ENCODE data around the gene PNPO.

The PNPO gene

DNA sequence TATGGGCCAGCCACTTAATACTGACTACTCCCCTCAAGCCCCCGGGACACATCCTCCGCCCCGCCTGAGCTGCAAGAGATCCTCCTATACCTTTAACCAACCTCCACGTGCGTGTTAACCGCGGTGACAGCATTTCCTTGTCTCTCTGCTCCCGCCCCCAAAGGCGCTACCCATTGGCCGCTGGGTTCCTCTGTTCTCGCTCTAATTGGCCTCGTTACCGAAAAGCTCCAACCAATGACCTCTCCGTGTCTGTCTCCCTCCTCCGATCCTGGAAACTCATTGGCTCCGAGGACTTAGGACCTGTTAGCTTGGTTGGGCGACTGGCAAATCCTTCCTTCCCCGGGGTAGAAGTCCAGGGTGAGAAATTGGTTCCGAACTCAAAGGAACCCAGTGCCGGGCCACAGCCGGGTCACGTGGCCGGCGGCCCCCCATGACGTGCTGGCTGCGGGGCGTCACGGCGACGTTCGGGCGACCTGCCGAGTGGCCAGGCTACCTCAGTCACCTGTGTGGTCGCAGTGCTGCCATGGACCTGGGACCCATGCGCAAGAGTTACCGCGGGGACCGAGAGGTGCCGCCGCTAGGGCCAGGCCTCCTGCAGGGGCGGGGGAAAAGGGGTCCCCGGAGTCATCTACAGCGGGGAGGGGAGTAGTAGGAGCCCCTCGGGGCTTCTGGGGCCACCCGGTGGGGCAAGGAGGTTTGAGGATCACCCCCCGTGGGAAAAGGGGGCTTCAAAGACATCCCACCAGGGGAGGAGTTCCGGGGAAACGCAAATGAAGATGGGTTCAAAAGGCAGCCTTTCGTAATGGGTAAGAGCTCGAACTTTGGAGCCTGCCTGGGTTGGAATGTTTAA is at the start of gene PNPO:
TSS of gene PNPO (plus strand) at position 326 of the 850 bp plus-strand sequence. CDS start at position 431, 105 bp downstream.
- DNase-seq (ENCODE audit: low spot score): peak; percentile 93

DNA sequence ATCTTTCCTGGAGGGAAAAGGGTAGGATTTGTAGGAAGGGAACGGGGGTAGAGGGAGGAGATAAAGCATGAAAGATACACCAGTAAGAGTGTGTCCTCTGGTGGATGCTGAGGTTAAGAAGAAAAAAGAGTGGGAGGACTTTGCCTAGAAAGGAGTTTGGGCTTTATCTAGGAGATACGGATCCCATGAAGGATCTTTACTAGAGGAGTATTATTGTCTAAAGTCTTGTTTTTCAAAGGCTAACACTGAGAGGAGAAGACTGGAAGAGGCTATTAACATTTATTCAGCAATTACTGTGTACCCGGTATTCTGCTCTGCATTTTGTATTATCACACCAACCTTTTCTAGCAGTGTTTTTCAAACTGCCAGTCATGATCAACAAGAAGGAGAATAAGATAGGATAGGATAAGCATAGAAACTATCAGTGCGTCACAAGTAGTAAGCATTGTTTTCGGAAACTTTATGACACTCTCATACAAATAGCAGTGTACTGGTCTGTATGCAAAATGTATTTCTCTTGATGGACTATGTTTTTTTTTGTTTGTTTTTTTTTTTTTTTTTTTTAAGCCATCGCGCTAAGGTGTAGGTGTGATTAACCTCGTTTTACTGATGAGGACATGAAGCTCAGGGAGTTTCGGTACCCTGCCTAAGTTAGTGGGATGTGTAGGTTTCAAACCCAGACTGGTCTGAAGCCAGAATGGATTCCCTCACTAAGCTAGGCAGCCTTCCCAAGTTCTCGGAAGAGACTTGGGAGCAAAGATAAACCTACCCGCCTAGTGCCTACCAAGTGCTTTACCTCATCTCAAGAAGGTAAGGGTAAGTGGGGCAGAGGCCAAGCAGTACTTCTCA is 46.6 kb upstream of the PNPO start:
- peak; percentile 24 for DNase-seq (ENCODE audit: low spot score)

DNA sequence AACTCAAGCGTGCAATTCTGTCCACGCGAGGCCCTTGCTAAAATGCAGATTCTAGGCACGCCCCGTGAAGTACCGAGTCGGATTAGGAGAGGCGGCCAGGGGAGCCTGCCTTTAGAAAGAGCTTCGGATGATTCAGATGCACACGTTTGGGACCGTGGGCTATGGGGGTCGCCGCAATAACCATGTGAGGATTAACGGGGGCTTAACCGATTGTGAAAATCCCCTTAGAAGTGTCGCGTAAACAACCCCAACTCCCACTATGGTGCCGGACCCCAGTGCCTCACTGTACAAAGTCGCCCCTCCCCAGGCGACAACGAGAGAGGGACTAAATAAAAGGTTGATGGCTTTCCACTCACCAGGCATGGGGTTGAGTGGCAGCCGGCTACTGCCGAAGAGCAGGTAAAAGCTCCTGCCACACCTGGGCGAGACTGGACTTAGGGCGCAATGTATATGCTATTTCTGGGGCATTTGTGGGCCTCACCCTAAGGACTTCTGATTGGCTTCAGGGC is 46.0 kb upstream of the PNPO start:
- peak; percentile 66 for DNase-seq (ENCODE audit: low spot score)

DNA sequence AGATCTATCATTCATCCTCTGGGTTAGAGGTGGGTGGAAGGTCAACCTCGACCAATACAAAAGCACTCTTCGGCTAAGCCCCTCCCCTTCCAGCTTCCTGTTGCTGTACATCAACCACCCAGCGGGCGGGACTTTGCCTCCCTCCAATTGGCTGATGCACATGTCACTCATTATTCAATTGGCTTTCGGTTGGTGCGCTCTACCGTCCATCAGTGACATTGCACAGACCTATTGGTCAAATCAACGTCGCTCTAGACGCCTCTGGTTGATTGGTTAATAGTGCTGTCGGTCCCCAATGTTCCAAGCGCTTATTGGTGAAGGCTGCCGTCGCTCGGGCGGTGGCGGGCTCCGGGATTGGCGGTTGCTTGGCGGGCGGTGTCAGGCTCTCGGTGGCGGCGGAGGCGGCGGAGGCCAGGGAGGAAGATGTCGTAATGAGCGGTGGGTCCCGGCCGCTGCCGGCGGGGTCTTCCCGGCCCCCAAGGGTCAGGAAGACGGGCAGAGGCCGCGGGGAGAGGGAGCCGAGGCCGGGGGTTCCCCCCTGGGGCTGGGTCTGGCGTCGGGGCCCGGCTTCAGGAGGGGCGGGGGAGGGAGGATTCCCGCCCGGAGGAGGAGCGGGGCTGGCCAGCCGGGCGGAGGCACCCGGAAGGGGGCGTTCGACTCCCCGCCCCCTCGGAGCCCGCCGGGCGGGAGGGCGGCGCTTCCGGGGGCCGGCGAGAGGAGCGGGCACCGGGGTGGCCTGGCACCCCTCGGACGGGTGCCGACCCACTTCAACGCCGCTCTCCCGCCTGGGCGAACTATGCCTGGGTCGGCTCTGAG is 45.3 kb upstream of the PNPO start, which contains the start of gene SP2:
TSS of gene SP2 (plus strand) at position 381 of the 816 bp plus-strand sequence. CDS start at position 432, 51 bp downstream.
- DNase-seq (ENCODE audit: low spot score): peak; percentile 100

DNA sequence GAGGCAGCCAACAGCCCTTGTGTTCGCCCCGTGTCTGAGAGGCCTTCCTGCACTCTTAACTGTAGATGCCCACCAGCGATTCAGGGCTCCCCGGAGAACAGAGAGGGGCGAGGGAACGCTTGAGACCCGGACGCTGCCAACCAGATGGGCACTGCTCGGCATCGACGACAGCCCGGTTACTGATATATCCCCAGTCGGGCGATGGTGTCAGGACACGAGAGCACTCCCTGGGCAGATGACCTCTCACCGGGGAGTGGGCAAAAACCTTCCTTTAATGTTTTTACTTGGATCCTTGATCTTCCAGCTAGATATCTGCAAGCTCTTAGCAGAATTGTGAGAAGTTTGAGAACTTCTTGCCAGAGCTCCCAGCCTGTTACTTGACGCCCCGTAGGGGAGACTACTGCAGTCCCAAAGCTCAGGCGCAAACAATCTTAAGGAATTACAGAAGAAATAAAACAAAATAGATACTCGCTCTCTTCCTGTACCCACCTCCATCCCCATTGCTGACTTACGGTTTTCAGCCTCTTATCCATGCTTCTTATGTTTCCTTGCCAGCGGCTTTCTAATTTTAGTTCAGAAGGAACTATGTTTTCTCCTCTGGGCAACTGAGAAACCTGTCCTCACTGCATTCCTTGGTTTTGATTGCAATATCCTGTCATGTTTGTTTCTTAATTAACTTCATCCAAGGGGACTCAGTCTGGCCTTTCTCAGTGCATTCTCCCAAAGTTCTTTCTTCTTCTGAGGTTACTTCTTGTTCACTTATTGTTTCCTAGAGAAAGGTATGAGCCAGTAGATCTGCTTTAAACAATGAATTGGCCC is 44.5 kb upstream of the PNPO start:
- peak; percentile 16 for DNase-seq (ENCODE audit: low spot score)

DNA sequence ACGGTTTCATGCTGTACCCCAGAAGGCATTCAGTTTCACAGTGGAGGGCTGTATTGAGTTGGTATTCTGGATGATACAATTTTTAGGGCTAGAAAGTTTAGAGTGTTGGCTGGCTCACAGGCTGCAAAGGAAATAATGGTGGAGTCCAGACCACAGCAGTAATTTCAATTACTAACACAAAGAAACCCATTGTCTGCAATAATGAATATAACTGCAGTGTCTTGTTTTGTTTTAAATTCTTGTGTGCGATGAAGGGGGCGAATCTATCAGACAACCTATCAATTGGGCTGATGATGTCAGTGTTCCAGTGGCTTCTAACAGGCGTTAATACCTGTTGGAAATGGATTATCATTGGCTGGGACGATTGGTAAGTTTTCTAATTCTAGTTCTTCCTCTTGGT is 43.8 kb upstream of the PNPO start:
- no peak for DNase-seq (ENCODE audit: low spot score)

DNA sequence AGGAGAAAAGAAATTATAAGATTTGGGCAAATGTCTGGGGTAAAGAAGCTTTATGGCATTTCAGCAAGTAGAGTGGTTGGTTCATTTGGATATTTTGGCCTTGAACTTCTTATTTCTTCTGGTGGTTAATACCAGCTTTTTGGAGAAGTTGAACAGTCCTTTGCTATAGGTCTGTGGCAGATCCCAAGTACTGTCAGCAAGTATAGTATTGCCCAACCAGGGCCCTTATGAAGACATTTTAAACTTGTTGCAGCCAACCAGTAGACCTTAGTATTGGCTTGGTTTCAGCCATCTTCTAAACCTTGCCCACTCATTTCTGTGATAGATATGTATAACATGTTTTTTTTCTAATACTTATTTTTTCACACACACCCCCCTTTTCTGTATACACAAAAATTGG is 43.1 kb upstream of the PNPO start:
- no peak for DNase-seq (ENCODE audit: low spot score)

DNA sequence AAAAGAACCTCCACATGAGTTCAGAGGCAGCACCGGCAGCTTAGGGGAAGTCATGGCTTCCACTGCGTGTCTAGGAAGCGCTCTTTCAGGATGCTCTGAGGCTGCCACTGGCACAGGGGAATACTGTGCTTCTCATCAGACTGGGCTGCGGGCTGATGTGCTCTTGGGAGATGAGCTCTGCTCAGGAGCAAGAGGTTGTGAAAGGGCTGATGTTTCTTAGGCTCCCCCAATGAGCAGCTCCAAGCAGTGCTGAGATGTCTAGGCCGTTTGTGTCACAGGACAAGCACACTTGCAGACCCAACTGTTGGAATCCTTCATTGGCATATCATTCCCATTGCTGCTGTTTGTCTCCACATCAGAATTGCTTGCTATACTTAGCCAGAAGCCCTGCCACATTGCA is 41.7 kb upstream of the PNPO start:
- no peak for DNase-seq (ENCODE audit: low spot score)

DNA sequence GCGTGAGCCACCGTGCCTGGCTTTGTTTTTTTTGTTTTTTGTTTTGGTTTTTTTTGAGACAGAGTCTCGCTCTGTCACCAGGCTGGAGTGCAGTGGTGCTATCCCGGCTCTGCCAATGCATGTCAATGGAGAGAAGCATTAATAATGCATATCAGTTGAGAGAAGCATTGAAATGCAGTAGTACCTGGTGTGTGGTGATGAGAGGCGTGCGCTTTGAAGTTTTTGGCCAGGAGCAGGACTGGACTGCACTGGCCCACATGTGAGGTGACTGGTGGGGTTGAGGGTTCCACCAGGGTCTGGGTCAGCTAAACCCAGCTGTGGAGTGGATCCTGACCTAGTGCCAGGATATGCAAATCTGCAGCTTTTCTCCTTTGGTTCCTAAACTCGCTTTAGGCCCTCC is 39.9 kb upstream of the PNPO start:
- no peak for DNase-seq (ENCODE audit: low spot score)

DNA sequence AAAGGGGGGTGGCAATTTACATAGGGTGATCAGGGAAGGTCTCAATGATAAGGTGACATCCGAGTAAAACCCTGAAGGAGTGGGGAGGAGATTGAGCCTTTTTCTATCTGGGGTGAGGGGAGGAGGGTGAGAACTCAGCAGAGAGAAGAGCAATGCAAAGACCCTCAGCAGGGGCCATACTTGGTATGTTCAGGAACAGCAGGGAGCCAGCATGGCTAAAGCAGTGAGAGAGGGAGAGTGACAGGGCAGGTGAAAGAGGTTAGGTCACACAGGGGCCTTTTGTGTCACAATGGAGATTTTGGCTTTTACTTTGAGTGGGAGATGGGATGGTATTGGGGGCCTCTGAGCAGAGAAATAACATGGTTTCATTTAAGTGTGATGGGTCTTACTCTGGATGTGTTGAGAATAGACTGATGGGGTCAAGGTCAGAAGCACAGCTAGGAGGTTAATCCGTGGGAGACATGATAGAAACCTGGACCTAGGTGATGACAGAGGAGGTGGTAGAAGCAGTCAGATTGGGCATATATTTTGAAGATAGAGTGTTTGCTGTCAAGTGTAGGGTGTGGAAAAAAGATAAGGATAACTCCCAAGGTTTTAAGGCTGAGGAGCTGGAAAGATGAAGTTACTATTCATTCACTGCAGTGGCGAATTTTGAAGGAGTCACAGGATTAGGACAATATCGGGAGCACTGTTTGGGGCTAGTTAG is 39.2 kb upstream of the PNPO start:
- DNase-seq (ENCODE audit: low spot score): no peak

DNA sequence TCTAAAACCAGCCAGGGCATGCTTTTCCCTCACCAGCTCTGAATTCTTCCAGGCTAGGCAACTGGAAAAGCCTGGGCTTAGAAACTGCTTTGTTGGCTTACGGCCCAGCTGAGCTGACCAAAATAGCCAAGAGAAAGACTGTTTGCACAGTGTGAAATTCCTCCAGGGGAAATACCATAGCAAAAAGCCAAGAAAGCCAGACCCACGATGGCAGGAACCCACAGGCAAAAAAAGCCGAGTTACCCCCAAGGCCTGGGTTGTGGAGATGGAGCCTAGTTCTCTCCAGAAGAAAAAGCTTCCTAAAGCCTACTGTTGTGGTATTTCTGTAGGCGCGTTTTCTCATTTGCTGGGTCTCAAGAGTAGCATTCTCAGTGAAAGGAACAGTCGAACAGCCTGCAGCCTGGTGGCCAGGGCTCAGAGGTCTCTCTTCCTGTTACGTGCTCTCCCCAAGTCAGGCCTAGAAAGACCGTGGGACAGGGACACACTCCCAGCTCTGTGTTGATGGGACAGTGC is 36.1 kb upstream of the PNPO start:
- DNase-seq (ENCODE audit: low spot score): no peak

DNA sequence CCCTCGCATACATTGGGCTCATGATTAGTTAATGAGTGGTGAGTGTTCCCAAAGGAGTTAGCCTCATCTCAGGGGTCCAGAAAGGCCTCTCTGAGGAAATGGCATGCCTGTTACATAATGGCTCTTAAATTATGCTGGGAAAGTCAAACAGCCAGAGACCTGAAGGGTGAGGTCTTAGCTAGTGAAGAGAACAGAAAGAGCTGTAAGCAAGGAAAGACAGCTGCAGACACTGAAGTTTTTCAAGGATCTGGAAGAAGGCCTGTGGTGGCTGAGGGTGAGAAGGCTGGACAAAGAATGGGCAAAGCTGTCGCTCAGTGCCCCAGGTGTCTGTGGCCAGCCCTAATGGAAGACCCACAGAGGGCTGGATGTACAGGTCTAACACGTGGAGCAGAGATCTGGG is 34.9 kb upstream of the PNPO start:
- no peak for DNase-seq (ENCODE audit: low spot score)

DNA sequence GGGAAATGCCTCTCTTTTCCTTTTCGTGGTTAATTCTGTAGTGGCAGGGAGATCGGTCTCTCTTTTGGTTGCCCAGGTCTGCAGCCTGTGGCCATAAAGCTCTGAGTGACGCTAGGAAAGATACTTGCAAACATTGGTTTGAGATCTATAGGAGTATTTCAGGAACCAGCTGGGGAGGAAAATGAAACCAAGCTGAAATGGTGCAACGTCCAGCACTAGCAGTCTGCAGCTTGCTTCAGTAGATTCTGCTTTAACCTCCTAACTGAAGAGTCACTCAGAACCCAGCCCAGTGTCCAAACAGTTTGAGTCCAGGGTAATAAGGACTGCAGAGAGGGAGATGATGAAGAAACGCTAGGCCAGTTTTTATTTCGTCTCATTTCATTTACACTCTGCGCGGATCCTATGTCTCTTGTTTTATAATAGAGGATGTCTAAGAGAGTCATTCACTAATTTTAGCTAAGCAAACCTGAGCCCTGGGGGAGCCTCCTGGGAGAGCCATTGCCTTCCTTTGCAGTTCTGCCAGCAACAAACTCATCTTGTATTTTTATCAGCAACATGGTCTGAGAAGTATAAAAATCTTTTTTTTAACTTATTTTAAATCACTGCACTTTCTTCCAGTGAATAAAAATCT is 33.3 kb upstream of the PNPO start:
- no peak for DNase-seq (ENCODE audit: low spot score)

DNA sequence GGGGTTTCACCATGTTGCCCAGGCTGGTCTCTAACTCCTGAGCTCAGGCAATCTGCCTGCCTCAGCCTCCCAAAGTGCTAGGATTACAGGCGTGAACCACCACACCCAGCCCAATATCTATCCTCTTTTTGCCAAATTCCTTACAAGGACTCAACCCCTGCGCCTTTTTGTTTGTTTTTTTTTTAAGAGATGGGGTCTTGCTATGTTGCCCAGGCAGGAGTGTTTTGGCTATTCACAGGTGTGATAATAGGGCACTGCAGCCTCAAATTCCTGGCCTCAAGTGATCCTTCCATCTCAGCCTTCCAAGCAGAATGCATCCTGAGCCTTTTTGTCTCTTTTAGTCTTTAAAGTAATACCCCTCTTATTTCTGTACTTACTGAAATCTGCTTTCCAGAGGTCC is 28.3 kb upstream of the PNPO start:
- no peak for DNase-seq (ENCODE audit: low spot score)

DNA sequence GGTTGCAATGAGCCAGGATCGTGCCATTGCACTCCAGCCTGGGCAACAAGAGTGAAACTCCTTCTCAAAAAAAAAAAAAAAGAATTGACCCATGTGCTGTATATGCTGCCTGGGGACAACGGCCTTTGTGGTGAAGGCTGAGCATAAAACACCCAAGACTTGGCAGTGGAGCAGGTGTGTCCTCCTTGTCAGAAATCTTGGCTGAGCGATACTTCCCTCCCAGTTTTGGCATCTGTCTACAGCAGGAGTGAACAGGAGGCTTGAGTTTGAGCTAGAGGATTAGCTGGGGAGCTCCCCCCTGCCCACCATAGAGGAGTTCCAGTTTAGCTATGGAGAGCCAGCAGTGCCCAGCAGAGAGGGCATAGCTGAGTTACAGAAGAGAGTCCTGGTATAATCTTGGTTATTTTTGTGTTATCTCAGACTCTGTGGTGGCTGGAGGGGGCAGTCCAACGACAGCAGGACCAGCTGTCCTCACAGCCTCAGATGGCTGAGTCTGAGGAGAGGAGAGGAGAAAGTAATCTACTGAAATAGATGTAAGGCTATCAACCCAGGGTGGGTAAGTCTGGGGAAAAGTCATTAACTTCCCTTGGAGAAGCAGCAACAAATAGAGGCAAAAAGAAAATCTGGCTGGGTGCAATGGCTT is 26.9 kb upstream of the PNPO start:
- DNase-seq (ENCODE audit: low spot score): no peak

DNA sequence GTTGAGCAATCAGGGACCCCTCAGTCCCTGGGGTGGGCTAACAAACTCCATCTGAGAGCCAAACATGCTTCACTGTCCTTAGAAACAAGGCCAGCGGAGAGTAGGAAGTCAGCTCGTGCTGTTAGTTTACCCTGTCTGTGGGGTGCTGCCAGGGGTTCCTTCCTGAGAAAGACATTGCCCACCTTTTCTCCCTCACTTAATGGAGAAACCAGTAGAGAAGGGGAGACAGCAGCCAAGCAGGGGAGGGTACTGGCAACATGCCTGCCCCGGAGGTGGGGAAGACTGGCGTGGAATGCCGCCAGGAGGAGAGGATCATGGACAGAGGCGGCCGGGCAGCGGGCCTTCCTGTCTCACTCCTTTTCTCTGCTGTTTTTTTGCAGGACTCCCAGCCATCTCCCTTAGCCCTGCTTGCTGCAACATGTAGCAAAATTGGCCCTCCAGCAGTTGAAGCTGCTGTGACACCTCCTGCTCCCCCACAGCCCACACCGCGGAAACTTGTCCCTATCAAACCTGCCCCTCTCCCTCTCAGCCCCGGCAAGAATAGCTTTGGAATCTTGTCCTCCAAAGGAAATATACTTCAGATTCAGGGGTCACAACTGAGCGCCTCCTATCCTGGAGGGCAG is 25.5 kb upstream of the PNPO start:
- DNase-seq (ENCODE audit: low spot score): no peak

DNA sequence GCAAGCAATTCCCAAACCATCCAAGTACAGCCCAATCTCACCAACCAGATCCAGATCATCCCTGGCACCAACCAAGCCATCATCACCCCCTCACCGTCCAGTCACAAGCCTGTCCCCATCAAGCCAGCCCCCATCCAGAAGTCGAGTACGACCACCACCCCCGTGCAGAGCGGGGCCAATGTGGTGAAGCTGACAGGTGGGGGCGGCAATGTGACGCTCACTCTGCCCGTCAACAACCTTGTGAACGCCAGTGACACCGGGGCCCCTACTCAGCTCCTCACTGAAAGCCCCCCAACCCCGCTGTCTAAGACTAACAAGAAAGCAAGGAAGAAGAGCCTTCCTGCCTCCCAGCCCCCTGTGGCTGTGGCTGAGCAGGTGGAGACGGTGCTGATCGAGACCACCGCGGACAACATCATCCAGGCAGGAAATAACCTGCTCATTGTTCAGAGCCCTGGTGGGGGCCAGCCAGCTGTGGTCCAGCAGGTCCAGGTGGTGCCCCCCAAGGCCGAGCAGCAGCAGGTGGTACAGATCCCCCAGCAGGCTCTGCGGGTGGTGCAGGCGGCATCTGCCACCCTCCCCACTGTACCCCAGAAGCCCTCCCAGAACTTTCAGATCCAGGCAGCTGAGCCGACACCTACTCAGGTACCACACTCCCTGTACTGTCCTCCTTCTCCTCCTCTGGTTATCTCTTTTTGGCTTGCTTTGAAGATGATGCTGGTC is 24.7 kb upstream of the PNPO start:
- no peak for DNase-seq (ENCODE audit: low spot score)

DNA sequence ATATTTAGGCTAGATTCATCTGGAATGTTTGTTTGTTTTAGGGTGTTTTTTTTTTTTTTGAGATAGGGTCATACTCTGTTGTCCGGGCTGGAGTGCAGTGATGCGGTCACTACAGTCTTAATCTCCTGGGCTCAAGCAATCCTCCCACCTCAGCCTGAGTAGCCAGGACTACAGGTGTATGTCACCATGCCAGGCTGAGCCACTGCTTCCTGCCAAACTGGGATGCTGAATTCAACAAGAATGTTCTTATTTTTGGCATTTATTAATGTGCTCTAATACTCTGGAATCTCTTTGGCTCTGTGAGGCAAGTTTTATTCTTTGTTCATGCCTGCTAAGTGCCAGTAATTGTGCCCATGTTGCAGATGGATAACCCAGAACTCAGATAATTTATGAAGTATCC is 23.8 kb upstream of the PNPO start:
- DNase-seq (ENCODE audit: low spot score): no peak
